AG08395 (cell line): ENCODE results near the gene RUBCN.
"Not testable (repeated sequence)": the region's sequence is repeated elsewhere in the genome, so short reads cannot be mapped to it uniquely, and the experiment has no call there.

Experiments
- DNase-seq: peaks from one replicate; pipeline ENCODE4 v3.0.0; 2012; ENCODE audit warnings: mixed read lengths, low spot score

The RUBCN gene

GRCh38 chr3:197734667-197735318 lies 1.9 kb downstream of the RUBCN start:
- no peak for DNase-seq

DNA sequence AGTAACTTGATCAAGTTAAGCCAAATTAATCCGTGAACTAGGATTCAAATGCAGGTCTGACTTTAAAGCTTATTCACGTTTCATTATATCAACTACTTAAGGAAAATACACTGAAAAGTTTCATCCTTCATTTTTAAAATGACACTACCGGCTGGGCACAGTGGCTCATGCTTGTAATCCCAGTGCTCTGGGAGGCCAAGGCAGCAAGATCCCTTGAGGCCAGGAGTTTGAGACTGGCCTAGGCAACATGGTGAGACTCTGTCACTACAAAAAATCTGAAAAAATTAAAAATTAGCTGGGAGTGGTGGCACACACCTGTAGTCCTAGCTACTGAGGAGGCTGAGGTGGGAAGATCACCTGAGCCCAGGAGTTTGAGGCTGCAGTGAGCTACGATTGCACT lies 3.7 kb downstream of the RUBCN start:
- no peak for DNase-seq

DNA sequence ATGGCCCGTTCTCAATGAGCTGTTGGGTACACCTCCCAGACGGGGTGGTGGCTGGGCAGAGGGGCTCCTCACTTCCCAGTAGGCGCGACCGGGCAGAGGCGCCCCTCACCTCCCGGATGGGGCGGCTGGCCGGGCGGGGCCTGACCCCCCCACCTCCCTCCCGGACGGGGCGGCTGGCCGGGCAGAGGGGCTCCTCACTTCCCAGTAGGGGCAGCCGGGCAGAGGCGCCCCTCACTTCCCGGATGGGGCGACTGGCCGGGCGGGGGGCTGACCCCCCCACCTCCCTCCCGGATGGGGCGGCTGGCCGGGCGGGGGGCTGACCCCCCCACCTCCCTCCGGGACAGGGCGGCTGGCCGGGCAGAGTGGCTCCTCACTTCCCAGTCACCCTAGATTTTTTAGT lies 5.2 kb downstream of the RUBCN start:
- not testable (repeated sequence) for DNase-seq

DNA sequence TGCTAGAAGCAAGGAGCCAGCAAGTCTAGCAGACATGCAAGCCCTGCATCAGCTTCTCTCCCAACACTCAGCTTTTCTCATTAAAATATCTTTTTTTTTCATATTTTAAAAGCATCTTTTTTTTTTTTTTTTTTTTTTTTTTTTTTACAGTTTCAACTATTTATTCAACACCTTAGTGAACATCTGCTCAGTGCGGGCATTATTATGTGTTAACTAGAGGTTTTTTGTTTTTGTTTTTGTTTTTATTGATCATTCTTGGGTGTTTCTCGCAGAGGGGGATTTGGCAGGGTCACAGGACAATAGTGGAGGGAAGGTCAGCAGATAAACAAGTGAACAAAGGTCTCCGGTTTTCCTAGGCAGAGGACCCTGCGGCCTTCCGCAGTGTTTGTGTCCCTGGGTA lies 5.9 kb downstream of the RUBCN start:
- not testable (repeated sequence) for DNase-seq

- peak; percentile 86 for DNase-seq
These were observed 6.5 kb downstream of the RUBCN start for GRCh38 chr3:197730200-197730599.

DNA sequence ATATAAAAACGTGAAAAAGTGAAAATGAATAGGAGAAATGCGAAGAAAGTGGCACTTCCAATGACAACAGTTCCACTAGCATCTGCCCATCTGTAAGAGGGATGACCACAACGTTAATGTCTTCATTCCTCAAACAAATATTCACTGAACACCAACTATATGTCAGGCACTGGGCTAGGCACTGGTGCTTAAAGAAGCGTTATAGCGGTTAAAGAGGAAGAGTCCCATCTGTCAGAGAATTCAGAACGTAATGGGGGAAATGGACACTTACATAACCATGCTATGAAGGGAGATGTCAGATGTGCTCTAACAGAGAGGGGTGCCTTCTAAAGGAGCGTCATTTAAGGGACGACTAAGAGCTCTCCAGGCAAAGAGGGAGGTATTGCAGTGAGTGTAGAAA lies 8.2 kb downstream of the RUBCN start:
- DNase-seq = no peak

DNA sequence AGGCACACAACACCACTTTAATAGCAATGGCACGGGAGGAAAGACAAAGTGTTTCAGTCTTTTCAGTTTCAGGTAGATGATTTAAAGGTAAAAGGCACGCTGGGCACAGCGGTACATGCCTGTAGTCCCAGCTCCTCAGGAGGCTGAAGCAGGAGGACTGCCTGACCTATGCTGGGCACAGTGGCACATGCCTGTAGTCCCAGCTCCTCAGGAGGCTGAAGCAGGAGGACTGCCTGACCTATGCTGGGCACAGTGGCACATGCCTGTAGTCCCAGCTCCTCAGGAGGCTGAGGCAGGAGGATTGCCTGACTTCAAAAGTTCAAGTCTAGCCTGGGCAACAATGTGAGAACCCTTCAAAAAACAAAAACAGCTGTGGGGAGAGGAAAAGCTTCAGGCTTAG lies 8.8 kb downstream of the RUBCN start:
- not testable (repeated sequence) for DNase-seq

- no peak for DNase-seq
These were observed 14.0 kb downstream of the RUBCN start for GRCh38 chr3:197722734-197723133.

- no peak for DNase-seq
These were observed 16.0 kb downstream of the RUBCN start for GRCh38 chr3:197720694-197721093.

GRCh38 chr3:197718891-197719290 lies 17.8 kb downstream of the RUBCN start:
- peak; percentile 67 for DNase-seq

DNA sequence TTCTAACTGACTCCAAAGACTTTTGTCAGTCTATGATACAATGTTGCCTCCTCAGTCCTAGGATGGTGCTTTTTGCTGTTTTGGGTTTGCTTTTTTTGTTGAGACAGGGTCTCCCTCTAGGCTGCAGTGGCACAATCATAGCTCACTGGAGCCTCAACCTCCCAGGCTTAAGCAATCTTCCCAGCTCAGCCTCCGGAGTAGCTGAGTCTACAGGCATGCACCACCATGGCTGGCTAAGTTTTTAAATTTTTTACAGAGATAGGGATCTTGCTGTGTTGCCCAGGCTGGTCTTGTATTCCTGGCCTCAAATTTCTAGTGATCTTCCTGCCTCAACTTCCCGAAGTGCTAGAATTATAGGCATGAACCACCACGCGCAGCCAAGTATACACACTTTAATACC lies 22.5 kb downstream of the RUBCN start:
- no peak for DNase-seq

- DNase-seq = no peak
These were observed 23.3 kb downstream of the RUBCN start for GRCh38 chr3:197713477-197713822.

- DNase-seq = peak; percentile 94
These were observed 24.6 kb downstream of the RUBCN start for GRCh38 chr3:197711973-197712707.

DNA sequence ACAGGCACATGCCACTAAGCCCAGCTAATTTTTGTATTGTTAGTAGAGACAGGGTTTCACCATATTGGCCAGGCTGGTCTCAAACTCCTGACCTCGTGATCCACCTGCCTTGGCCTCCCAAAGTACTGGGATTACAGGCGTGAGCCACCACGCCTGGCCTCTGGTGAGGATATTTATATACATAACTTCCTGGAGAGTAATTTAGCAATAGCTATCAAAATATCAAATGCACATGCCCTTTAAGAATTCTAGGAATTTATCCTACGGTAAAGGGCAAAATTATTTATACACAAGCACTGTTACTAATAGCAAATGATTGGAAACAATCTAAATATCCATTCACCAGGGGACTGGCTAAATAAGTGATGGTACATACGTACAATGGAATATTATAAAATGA lies 25.7 kb downstream of the RUBCN start:
- DNase-seq = not testable (repeated sequence)

DNA sequence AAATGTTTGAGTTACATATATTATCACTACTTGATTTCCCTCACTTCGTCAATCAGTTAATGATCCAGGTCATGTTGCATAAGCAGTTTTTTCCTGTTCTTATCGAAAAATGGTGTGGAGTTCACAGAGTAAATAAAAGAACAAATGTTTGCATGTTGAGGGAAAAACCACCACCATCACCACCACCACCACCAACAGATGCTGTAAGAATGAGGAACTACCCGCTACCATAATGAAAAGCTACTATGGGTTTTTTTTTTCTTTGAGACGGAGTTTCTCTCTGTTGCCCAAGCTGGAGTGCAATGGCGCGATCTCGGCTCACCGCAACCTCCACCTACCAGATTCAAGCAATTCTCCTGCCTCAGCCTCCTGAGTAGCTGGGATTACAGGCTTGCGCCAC lies 27.6 kb downstream of the RUBCN start:
- DNase-seq = no peak

GRCh38 chr3:197706658-197707057 lies 30.0 kb downstream of the RUBCN start:
- DNase-seq = no peak

GRCh38 chr3:197701841-197702240 lies 34.9 kb downstream of the RUBCN start:
- DNase-seq = no peak

GRCh38 chr3:197700095-197700494 lies 36.6 kb downstream of the RUBCN start:
- no peak for DNase-seq

- DNase-seq = no peak
These were observed 39.3 kb downstream of the RUBCN start for GRCh38 chr3:197697355-197697754.

- DNase-seq = no peak
These were observed 42.5 kb downstream of the RUBCN start for GRCh38 chr3:197694251-197694650.

GRCh38 chr3:197692641-197693040 lies 44.1 kb downstream of the RUBCN start:
- peak; percentile 11 for DNase-seq

DNA sequence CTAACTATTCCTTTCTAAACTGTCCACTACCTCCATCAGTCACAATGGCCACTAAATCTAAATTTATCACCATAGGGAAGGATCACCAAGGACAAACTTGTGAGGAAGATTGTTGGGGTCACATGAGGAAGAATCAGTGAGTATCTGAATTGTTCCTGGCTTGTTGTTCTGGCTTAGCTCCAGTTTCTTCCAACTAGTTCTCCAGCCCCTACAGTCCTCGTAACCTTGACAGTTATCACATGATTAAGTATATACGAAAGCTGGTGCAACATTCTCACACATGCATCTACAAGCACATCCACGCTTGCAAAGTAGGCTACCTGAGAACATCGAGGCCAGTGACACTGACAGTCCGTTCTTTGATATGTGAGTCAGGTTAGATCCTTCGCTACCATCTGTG lies 46.0 kb downstream of the RUBCN start:
- no peak for DNase-seq

GRCh38 chr3:197687570-197687969 lies 49.1 kb downstream of the RUBCN start:
- no peak for DNase-seq

- DNase-seq = no peak
These were observed 49.8 kb downstream of the RUBCN start for GRCh38 chr3:197686899-197687298.
